GM20000 (cell line): ENCODE data around the gene EBF3.

Source experiments
- DNase-seq: peaks from one replicate; pipeline ENCODE4 v3.0.0; 2012; ENCODE audit warnings: low spot score
- CTCF ChIP-seq: IDR thresholded peaks from 2 replicates; pipeline ENCODE4 v1.5.1; 2012; ENCODE audit warnings: mild to moderate bottlenecking, control low read depth; ENCODE audit errors: extremely low read depth, missing control alignments

Gene EBF3

GRCh38 chr10:129849853-129850252 lies 114.2 kb downstream of the EBF3 start:
- TF ChIP-seq CTCF: no peak
- DNase-seq: no peak

GRCh38 chr10:129849452-129849750 lies 114.7 kb downstream of the EBF3 start:
- DNase-seq: no peak
- TF ChIP-seq CTCF: no peak

GRCh38 chr10:129848696-129849451 lies 115.2 kb downstream of the EBF3 start:
- TF ChIP-seq CTCF: no peak
- DNase-seq: no peak

- no peak for TF ChIP-seq CTCF
- DNase-seq: no peak
Measured at GRCh38 chr10:129847741-129848483, 116.2 kb downstream of the EBF3 start.

- no peak for DNase-seq
- no peak for TF ChIP-seq CTCF
Measured at GRCh38 chr10:129846991-129847391, 117.1 kb downstream of the EBF3 start.

GRCh38 chr10:129845111-129845753 lies 118.8 kb downstream of the EBF3 start:
- DNase-seq: no peak
- no peak for TF ChIP-seq CTCF

GRCh38 chr10:129844216-129844766 lies 119.8 kb downstream of the EBF3 start:
- no peak for TF ChIP-seq CTCF
- DNase-seq: no peak
